Nephron (organoid): ENCODE measurements around the gene KDM3B.

ENCODE experiments used
- H3K27ac Mint-ChIP-seq, 3 experiments: 2 replicates each; pipeline ENCODE4 v1.8.0; 2020; ENCODE audit warnings: mixed read lengths in 3 of 3, mild to moderate bottlenecking in 2 of 3, moderate library complexity in 1 of 3
- H3K27me3 Mint-ChIP-seq: 2 replicates; pipeline ENCODE4 v1.8.0; 2021; ENCODE audit warnings: low read depth, mild to moderate bottlenecking, moderate library complexity, mixed read lengths
- H3K36me3 Mint-ChIP-seq: 2 replicates; pipeline ENCODE4 v1.8.0; 2020; ENCODE audit warnings: low read depth, mixed read lengths
- H3K4me1 Mint-ChIP-seq: 2 replicates; pipeline ENCODE4 v1.8.0; 2020; ENCODE audit warnings: mixed read lengths
- H3K4me3 Mint-ChIP-seq, 3 experiments: 2 replicates each; pipeline ENCODE4 v1.8.0; 2020; ENCODE audit warnings: mild to moderate bottlenecking in 3 of 3, mixed read lengths in 3 of 3, moderate library complexity in 2 of 3
- H3K9me3 Mint-ChIP-seq: 2 replicates; pipeline ENCODE4 v1.8.0; 2020; ENCODE audit warnings: mixed read lengths
- CTCF ChIP-seq, 3 experiments: fragments of 200-600 bp; sonication (generic); IDR thresholded peaks; one replicate each; pipeline ENCODE4 v1.5.0; 2021; ENCODE audit warnings: antibody characterized with exemption in 3 of 3; ENCODE audit not compliant: unreplicated experiment in 3 of 3

Gene KDM3B

GRCh38 chr5:138482638-138483037, 130.2 kb downstream of the KDM3B start:
- no peaks in the 10 kb centered on the region for H3K9me3 Mint-ChIP-seq
- no peak overlapping the region for H3K27ac Mint-ChIP-seq
- no peak overlapping the region for H3K4me3 Mint-ChIP-seq

More at GRCh38 chr5:138482638-138483037, 130.2 kb downstream of the KDM3B start:
- Mint-ChIP-seq H3K27me3 (peaks cover 5% of the 10 kb centered on the region), H3K4me1 (no peaks in the 10 kb centered on the region), H3K36me3 (no peaks in the 10 kb centered on the region)
- TF ChIP-seq CTCF (IDR thresholded peaks at IDR 0.05; ENCODE audit: unreplicated experiment in 3 of 3): no peak
